Fibroblast of the aortic adventitia (primary cell): Measurements from ENCODE around the gene VSTM1. TPM values are rescaled to one million over a fixed set of nuclear protein-coding genes. Genes with fewer than 3 reads are reported as not detected.
A peak's percentile ranks its signal among the peaks of the same experiment; 100 is the strongest.

Source experiments
- DNase-seq: peaks from one replicate; pipeline ENCODE4 v3.0.0-alpha.2; 2010; ENCODE audit warnings: low read depth
- H3K4me3 ChIP-seq: 2 replicates; pipeline ENCODE4 v1.5.1; 2011; ENCODE audit warnings: low read depth, mild to moderate bottlenecking, control low read depth, low read length, moderate library complexity
- CTCF ChIP-seq: IDR thresholded peaks from 2 replicates; pipeline ENCODE4 v1.5.1; 2011; ENCODE audit warnings: mild to moderate bottlenecking, low read length, control low read depth, inconsistent platforms; ENCODE audit not compliant: insufficient read depth
- total RNA-seq: library from RNA; depleted of rRNA; stranded (reverse); fragments of >200 nt; gene quantifications from 2 replicates; pipeline ENCODE4 v1.2.3, GENCODE V29; 2012; ENCODE audit warnings: low replicate concordance

The VSTM1 gene
- total RNA-seq, 1 donor: not detected

GRCh38 chr19:54095136-54095858 is 31.6 kb upstream of the VSTM1 start:
- H3K4me3 ChIP-seq: peak overlapping the region; percentile 56
- TF ChIP-seq CTCF: no peak

GRCh38 chr19:54094426-54095000 is 30.8 kb upstream of the VSTM1 start:
- no peak for TF ChIP-seq CTCF
- no peak overlapping the region for H3K4me3 ChIP-seq
- no peak for DNase-seq

More at GRCh38 chr19:54095136-54095858, 31.6 kb upstream of the VSTM1 start:
- no peak for DNase-seq

GRCh38 chr19:54084410-54084809 is 20.7 kb upstream of the VSTM1 start:
- no peak for TF ChIP-seq CTCF
- H3K4me3 ChIP-seq: no peak overlapping the region
- no peak for DNase-seq

GRCh38 chr19:54081032-54081431 is 17.3 kb upstream of the VSTM1 start, which contains the start of gene TARM1:
TARM1 (minus strand) TSS chr19:54081365; CDS start chr19:54081340, 25 bp downstream.
- no peak for DNase-seq
- TF ChIP-seq CTCF: no peak
- H3K4me3 ChIP-seq: no peak within 1 kb of the TSS

- no peak for TF ChIP-seq CTCF
These were observed 13.6 kb upstream of the VSTM1 start for GRCh38 chr19:54077334-54077733.

GRCh38 chr19:54074851-54075250 is 11.2 kb upstream of the VSTM1 start:
- no peak overlapping the region for H3K4me3 ChIP-seq
- TF ChIP-seq CTCF: no peak
- DNase-seq: no peak

More at GRCh38 chr19:54077334-54077733, 13.6 kb upstream of the VSTM1 start:
- H3K4me3 ChIP-seq: no peak overlapping the region
- DNase-seq: no peak

- no peak for TF ChIP-seq CTCF
- no peak overlapping the region for H3K4me3 ChIP-seq
- no peak for DNase-seq
These were observed 10.1 kb upstream of the VSTM1 start for GRCh38 chr19:54073829-54074228.
